NCI-H82 (cell line): Measurements from ENCODE around the gene EIF4G3.
"Not testable (repeated sequence)": the region's sequence is repeated elsewhere in the genome, so short reads cannot be mapped to it uniquely, and the experiment has no call there.

ENCODE experiments used
- DNase-seq: peaks from one replicate; lab custom pipeline; 2025; lab: John Stamatoyannopoulos, UW

The EIF4G3 gene

DNA sequence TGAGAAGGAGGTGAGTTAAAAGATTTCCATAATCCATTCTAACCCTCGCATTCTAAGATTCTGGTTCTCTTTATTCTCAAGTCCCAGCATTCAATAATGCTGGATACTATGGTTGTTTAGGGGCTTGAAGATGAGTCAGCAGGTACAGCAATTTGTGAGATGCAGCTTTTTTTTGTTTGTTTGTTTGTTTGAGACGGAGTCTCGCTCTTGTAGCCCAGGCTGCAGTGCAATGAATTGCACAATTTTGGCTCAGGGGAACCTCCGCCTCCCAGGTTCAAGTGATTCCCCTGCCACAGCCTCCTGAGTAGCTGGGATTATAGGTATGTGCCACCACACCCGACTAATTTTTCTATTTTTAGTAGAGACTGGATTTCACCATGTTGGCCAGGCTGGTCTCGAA, 23.3 kb downstream of the EIF4G3 start:
- DNase-seq = no peak

DNA sequence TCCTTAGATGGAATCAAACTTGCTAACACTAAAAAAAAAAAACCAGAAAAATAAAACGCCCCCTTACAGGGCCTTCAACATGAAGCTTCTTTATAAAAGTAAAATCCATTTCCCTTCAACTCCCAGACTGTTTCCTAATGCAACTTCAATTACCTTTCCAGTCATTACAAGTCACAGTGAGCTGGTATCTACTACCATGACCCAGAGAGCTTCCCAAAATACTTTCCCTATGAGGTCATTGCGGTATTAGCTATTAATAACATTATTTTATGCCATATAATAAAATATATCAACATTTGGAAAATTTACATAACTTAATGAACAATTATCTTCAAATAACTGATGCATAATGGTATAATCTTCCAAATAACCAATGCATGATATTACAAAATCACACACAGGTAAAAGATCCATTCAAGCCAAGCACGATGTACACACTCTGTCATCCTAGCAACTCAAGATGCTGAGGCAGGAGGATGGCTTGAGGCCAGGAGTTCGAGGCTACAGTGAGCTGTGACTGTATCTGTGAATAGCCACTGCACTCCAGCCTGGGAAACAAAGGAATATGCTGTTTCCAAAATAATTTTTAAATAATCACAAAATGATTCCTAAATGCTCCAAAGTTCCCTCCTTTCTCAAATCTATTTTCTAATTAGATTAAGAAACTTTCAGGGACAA, 24.1 kb downstream of the EIF4G3 start:
- no peak for DNase-seq

DNA sequence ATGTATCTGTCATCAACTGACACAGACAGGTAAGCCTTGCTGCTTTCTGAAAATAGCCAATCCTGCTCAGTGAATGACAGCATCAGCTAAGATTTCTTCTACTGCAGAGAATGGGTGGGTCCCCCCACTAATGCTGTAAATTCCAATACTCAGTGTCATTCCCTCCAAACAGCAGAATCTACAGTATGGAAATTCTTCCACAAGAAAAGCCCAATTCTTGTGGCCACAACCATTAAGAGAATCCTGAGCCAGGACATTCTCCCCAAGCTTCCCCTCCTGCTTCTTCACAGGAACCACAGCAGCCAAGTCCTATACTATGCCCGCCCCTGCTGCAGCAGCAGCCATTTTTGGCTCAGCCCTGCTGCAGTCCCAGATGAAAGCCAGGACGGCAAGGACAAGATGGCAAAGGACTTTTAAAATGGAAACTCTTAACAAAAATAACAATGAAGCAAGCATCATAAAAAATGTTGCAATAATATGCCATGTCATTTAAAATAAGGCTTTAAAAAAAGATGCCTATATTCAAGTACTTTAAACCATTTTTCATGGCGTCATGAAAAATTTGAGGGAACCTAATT, 26.8 kb downstream of the EIF4G3 start:
- DNase-seq = no peak

DNA sequence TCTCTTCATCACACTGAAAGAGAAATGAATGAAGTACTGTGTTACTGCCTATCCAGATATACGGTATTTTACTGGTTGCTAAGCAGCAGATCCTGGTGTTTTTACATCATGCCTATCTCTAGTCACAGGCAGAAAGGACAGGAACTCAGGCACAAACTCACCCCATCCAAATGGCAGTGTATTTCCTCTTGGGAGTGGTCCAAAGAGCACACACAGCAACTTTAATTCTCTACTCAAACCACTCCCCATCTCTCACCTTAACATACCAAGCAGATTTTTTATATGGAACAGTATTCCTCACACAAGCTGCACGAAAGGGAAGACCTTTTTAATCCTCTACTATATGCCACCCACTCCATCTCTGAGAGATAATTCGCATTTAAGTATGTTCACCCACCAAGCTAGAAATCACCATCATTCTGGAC, 27.3 kb downstream of the EIF4G3 start:
- DNase-seq = no peak

DNA sequence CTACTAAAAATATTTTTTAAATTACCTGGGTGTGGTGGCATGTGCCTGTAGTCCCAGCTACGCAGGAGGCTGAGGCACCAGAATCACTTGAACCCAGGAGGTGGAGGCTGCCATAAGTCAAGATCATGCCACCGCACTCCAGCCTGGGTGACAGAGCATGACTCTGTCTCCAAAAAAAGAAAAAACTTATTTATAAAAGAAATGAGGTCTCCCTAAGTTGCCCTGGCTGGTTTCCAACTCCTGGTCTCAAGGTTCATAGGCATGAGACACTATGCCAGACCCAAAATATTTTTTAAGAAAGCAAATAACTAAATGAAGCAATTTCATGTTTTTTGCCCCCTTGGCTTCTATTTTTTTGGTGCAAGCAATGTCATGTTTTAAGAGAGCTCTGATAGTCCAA, 32.9 kb downstream of the EIF4G3 start:
- no peak for DNase-seq

DNA sequence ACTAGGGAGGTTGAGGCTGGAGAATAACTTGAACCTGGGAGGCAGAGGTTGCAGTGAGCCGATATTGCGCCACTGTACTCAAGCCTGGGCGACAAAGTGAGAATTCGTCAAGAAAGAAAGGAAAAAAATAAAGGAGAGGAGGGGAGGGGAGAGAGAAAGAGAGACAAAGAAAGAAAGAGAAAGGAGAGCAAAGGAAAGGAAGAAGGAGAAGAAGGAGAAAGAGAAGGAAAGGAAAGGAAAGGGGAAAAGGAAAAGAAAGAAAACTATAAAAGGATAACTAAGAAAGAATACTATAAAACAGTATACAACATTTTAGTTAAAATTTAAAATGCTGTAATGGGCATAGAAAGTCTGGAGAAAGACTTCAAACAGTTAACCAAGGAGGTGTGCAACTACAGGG, 33.6 kb downstream of the EIF4G3 start:
- no peak for DNase-seq

DNA sequence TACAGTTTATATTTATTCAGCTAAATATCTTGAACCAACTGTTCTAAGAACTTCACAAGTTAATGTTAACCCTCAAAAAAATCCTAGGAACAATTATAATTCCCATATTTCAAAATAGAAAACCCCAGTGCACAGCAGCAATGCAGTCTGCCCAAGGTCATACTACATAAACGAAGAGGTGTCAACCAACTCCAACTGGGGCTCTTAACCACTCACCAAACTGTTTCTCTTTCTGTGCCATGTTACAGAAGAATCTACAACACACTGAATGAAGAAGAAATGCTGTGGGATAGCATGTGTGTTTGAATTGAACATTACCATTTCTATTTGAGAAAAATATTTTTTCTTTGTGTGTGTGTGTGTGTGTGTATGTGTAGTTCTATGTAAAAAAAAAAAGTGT, 35.7 kb downstream of the EIF4G3 start:
- no peak for DNase-seq

DNA sequence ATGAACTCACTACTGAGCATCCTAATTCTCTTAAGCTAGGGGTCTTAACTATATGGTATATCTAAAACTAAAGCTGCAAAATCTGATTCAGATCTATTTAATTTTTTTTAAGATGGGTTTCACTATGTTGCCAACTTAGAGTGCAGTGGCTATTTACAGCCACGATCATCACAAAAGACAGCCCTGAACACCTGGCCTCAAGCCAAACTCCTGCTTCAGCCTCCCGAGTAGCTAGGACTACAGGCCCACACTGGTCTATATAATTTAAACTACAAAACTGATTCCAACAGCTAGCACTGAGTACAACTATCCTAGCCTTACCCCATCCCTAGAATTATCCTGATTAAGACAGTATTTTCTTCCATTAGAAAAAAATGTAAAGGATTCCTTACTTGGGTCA, 37.1 kb downstream of the EIF4G3 start:
- DNase-seq = no peak

DNA sequence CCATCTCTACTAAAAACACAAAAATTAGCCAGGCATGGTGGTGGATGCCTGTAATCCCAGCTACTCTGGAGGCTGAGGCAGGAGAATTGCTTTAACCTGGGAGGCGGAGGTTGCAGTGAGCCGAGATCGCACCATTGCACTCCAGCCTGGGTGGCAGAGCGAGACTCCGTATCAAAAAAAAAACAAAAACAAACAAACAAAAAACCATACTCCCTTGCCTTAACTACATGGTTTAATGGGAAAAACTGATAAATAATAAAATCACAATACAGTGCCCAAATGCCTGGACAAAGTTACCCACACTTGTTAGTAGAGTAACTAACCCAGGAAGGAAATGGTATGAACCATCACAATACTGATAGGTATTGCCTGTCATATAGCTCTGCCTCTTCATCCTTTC, 40.4 kb downstream of the EIF4G3 start:
- not testable (repeated sequence) for DNase-seq

DNA sequence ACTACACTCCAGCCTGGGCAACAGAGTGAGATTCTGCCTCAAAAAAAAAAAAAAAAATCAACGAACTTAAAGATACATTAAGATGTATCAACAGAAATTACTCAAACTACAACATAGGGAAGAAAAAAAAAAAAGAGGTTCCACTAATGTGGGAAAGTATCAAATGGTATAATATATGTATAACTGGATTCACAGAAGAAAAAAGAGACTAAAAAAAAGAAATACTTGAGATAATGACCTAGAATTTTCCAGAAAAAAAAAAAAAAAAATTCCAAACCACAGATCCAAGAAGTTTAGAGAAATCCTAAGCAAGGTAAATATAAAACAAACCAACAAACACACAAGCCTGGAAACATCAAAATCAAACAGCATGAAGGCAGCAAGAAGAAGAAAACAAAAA, 45.5 kb downstream of the EIF4G3 start:
- no peak for DNase-seq

DNA sequence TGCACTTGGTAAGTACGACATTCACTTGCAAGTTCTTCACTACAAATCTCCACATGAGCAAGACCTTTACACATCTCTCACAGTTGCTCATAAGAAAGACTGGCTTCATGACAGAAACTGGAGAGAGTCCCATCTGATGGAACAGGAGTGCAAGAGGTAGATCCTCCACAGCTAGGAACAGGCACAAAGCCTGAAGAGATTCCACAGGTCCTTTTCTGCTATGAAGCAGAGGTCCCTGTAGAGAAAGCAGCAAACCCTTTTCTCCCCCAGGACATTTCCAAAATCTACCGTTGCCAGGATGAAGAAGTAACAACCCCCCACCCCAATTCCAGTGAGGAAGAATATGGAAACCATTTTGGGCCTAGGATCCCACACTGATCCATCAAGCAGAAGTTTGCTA, 47.3 kb downstream of the EIF4G3 start:
- DNase-seq = no peak

DNA sequence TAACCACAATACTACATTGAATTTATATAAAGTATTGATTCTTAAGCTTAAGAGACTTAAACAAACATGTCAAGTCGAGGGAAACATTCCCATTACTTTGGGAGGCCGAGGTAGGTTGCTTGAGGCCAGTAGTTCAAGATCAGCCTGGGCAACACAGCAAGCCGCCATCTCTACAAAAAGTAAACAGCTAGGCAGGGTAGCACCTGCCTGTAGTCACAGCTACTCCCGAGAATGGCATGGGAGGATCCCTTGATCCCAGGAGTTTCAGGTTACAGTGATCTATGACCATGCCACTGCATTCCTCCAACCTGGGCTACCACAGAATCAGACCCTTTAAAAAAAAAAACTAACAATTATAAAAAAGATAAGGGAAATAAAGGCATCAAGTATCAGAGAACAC, 50.4 kb downstream of the EIF4G3 start:
- no peak for DNase-seq

DNA sequence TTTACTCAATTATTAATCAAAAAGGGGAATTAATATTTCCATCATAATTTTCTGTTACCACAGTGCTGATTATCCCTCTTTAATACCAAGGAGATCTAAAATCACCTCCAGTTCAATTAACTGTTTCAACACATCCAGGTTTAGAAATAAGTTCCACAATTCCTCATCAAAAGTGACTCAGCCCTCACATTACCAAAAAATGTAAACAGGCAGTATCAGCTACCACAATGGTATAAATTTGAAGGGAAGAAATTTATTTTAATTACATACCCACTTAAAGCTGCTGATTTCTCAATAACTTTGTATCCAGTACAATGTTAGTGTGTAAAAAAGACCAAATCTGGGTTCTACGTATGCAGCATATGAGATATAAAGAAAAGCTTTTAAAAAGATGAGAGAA, 51.9 kb downstream of the EIF4G3 start:
- no peak for DNase-seq

DNA sequence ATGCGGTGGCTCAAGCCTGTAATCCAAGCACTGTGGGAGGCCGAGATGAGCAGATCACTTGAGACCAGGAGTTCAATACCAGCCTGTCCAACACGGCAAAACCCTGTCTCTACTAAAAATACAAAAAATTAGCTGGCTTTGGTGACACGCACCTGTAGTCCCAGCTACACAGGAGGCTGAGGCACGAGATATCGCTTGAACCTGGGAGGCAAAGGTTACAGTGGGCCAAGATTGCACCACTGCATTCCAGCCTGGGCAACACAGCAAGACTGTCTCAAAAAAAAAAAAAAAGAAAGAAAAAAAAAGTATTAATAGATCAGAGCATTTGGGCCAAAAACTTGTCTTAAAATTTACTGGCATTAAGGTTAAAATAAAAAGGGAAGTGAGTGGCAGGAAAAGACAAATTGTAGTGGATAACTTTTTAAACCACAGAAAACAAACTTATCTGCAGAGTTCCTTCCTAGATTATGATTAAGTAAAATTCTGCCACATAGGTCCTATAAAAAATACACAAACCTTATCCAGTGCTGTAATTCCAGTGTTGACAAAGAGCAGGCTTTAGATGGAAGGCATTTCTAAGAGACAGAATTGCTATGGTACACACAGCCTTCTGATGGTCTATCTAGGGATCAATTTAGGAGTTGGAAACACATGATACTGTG, 53.3 kb downstream of the EIF4G3 start:
- no peak for DNase-seq

DNA sequence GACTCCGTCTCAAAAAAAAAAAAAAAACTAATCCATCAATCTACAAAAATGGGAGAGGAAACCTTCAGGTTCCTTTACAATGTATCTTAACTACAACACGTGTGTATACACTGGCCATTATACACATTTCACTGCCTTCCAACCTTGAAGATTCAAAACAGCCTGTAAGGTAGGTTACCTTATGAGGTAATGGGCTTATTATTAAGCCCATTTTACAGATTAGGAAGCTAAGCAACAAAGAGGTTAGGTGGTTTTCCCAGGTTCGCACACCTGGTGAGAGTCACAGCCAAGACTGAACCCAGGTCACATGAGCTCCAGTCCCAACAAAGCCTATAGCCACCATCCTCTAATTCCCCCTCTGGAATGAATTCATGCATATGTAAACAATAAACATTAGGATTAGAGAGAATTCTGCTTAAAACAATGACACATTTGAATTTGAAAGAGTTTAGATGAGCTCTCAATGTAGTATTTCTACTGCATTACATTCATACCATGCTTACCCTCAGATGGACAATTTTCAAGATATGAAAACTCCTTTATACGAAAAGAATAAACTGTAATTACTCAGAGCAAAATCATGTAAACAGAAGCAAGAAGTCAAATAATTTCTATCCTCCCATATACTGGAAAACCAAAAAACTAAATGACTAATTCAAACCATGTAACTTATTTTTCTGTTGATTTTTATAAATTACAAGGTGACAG, 54.8 kb downstream of the EIF4G3 start:
- DNase-seq = no peak

DNA sequence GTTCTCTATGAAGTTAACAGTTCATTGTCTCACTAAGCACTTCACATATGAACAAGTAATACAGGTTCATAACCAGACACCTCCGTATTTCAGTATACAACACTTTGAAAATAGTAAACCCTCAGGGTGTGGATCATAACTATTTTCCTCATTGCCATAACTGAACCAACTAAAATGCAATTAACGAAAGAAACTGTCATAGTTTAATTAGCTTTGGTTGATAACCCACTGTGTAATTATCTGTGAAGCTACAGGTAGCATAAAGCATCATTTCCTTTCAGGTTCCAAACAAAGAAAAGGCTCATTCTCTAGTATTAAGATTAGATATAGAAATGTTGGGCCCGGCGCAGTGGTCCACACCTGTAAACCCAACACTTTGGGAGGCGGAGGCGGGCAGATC, 58.5 kb downstream of the EIF4G3 start:
- no peak for DNase-seq

DNA sequence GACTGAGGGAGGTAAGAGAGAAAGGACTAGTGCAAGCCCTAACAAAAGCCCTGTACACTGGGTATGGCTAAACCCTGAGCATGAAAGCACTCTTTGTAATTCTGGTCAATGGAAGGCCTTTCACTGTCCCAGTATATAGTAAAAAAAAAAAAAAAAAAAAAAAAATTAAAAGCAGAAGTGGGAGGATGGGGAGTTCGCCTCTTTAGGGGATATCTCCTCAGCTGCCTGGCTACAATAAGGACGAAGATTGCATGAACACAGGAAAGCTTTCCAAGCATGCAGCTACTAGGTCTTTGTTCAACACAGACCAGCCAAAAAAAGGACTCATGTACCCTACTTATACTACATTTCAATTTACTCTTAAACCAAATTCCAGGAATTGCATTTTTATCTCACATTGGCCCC, 59.1 kb downstream of the EIF4G3 start:
- no peak for DNase-seq

DNA sequence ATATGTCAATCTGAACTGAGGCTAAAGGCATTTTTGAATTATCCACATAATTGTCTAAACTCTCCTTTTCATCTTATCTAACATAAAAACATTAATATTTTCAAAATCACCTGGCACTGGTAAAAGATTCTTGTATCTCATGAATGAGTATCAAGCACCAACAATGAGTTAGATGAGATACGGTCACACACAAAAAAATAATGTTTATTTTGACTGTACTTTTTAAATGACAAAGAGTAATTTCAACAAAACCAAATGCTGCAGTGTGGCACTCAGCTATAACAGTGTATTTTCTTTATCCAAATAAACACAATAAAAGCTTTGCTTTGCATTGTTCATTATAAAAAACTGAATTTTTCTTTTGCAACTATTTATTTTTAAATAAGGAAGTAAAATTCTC, 59.5 kb downstream of the EIF4G3 start:
- DNase-seq = no peak

DNA sequence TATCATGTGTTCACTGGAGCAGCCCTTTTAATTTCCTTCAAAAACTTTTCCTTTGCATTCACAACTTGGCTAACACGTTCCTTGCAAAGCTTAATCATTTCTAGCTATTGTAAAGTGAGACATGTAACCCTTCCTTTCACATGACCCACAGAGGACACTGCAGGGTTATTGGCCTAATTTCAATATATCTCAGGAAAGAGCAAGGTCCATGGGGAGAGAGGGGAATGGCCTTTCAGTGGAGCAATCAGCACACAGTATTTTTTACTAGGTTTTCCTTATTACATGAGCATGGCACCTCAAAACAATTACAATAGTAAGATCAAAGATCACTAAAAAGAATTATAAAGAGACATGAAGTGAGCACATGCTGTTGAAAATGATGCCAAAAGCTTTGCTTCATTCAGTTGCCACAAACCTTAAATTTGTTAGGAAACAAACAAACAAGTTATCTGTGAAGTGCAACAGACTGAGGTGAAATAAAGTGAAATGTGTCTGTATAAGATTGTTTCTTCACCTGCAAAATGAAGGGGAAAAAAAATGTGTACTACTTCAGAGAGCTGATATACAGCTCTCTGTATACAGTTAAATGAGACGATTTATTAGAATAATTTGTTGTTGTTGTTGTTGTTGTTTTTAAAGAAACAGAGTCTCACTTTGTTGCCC, 61.5 kb downstream of the EIF4G3 start:
- DNase-seq = no peak

DNA sequence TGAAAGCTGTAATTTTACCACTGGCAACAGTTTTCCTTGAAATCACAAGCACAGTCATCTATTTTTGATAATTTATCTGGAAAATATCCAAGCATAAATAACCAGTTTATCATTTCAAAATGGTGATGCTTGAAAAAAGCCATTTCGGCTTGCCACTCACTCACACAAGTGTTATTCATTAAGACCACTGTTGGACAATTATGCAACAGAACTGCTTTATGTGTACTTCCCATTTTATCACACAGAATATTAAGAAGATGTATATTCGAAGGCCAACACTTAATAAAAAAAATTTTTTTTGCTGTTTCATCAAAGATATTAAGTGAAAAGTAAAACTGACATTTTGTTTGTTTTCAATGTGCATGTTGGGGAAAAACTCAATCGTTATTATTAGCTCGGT, 62.3 kb downstream of the EIF4G3 start:
- DNase-seq = no peak

DNA sequence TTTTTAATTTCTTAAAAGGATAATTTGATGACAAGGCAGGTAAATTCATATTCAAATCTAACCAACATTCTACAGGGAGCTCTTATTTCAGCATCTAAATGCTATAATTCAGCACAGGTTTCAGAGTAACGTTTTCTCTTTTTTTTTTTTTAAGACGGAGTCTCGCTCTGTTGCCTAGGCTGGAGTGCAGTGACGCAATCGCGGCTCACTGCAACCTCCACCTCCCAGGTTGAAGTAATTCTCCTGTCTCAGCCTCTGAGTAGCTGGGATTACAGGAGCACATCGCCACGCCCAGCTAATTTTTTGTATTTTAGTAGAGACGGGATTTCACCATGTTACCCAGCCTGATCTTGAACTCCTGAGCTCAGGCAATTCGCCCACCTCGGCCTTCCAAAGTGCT, 66.5 kb downstream of the EIF4G3 start:
- DNase-seq = no peak

DNA sequence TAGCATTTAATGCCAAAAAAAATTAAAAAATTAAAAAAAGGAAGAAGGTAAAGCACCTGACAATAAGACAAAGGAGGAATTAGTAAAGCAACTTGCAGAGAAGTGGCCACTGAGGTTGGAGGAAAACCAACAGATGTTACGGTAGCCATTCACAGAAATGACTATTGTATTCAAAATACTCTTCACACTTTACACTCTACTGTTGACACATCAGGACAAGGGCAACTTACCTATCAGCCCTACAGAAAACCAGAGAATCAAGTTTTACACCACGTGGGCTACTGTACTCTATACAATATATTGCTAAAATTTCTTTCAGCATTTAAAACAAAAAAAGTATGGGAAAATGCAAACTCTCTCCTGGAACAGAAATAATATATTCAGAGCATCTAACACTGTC, 70.0 kb downstream of the EIF4G3 start:
- DNase-seq = no peak

DNA sequence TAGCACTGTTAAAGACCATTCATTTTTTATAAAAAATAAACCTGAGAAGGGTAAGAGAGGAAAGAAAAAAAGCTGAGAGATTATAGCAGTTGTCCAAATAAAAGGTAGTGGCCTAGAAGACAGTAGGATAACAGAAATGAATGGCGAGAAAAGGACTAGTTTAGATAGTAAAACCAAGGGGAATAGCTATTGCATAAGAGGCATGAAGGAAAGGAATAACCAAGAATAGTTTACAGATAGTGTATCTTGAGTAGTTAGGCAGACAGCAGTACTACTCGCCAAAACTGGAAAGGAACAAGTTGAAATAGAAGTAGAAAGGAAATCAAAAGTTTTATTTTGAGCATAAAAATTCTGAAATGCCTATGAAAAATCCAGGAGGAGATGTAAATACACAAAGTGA, 70.5 kb downstream of the EIF4G3 start:
- no peak for DNase-seq
